Activated CD4-positive, alpha-beta T cell treated with anti-CD3 and anti-CD28 coated beads, Interleukin-2, Interleukin-4, amounts not matched to agents 100 ng/mL and 50 ng/mL, durations not matched to agents 16 hours and 8 hours (primary cell): ENCODE results near the gene PTRH2.
"Not testable (repeated sequence)": the region's sequence is repeated elsewhere in the genome, so short reads cannot be mapped to it uniquely, and the experiment has no call there.

Experiments
- DNase-seq: peaks from one replicate; pipeline ENCODE4 v3.0.0-alpha.2; 2020; ENCODE audit warnings: low spot score

PTRH2 gene

DNA sequence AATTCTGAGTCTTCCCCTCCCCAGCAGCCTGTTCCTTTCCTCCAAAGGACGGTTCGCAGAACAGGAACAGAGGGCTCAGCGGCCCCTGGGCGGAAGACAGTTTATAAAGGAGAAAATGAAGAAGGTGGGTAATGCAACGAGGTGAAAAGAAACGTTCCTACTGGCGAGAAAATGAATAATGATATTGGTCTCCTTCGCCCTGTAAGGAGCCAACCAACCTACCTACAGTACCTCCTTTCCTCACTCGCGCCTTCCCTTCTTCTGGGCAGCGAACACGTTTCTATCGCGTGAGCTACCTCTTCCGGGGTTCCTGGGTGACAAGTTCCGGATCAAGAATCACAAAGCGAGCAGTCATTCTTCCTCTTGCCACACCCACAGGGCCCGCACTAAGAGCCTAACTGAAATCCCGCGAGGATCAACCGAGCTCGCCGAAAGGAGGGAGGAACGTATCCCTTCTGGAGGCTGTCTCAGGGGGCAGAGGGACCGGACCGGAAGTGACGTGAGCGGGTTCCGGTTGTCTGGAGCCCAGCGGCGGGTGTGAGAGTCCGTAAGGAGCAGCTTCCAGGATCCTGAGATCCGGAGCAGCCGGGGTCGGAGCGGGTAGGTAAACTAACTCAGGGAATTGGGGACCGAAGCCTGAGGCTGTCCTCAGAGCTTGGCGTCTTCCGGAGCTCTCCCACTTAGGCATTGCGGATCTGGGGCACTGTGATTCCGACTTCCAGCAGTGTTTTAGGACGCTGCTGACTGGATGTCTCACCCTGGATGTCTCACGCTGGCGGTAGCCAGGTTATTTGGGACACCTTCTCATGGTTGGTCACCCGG, at the start of gene PTRH2, which contains the start of gene VMP1:
Gene PTRH2 (minus strand): TSS at position 282 of the 822 bp plus-strand sequence. CDS start 9,452 bp downstream, outside the sequence.
Gene VMP1 (plus strand): TSS at position 506 of the 822 bp plus-strand sequence. CDS start 23,793 bp downstream, outside the sequence.
- DNase-seq = peak; percentile 98

- no peak for DNase-seq
Observed at GRCh38 chr17:59756236-59756818, 49.1 kb upstream of the PTRH2 start.

GRCh38 chr17:59755069-59755468, 47.8 kb upstream of the PTRH2 start:
- not testable (repeated sequence) for DNase-seq

DNA sequence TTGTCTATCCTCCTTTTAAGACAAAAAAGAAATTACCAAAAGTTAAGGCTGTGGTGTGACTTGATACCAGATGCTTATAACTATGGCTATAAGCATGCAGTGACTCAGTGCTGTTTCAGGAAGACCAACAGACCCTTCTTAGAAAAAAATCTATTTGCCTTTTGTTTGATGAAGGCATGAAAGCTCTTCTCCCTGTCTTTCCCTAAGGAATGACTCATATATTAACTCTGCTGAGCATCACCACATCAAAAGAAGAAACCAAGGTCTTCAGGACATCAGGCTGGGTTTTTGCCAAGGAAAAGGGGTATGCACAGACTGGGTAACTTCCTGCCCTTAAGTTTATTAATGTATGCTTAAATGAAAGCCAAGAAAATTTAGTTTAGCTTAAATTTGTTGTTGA, 47.3 kb upstream of the PTRH2 start:
- DNase-seq = peak; percentile 78

- DNase-seq = peak; percentile 90
Observed at GRCh38 chr17:59753522-59754467, 46.6 kb upstream of the PTRH2 start.

- DNase-seq = no peak
Observed at GRCh38 chr17:59752922-59753321, 45.7 kb upstream of the PTRH2 start.

GRCh38 chr17:59752446-59752845, 45.2 kb upstream of the PTRH2 start:
- DNase-seq = no peak

- DNase-seq = peak; percentile 87
Observed at GRCh38 chr17:59751955-59752413, 44.8 kb upstream of the PTRH2 start.

- DNase-seq = no peak
Observed at GRCh38 chr17:59748591-59748990, 41.4 kb upstream of the PTRH2 start.

- DNase-seq = peak; percentile 58
Observed at GRCh38 chr17:59746849-59747445, 39.7 kb upstream of the PTRH2 start.

DNA sequence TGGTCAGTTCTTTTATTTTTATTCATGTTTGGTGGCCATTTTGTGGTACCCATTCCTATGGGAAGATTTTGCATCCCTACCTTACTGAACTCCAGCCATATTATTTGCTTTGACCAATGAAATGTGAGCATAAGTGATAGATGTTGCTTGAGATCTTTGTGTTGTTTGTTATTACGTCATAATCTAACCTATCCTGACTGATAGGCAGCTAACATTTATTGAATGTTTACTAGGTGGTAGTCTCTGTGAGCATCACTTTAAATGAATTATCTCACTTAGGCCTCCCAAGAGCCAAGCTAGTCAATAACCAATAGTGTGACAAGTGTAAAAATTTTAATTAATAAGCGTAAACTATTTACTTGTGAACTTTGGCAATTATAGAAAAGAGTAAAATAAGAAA, 37.8 kb upstream of the PTRH2 start:
- DNase-seq = no peak

DNA sequence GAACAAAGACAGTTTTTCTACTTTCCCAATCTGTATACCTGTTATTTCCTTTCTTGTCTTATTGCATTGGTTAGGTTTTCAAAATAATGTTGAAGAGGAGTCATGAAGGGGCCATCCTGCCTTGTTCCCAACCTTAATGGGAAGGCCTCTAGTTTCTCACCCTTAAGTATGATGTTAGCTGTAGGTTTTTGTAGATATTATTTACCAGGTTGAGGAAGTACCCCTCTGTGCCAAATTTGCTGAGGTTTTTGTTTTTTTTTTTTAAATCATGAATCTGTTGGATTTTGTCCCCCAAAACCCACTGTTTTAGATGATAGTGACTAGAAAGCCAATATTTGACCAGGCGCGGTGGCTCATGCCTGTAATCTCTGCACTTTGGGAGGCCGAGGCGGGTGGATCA, 36.6 kb upstream of the PTRH2 start:
- DNase-seq = no peak

- DNase-seq = no peak
Observed at GRCh38 chr17:59737324-59737723, 30.1 kb upstream of the PTRH2 start.

GRCh38 chr17:59734226-59734625, 27.0 kb upstream of the PTRH2 start:
- no peak for DNase-seq

DNA sequence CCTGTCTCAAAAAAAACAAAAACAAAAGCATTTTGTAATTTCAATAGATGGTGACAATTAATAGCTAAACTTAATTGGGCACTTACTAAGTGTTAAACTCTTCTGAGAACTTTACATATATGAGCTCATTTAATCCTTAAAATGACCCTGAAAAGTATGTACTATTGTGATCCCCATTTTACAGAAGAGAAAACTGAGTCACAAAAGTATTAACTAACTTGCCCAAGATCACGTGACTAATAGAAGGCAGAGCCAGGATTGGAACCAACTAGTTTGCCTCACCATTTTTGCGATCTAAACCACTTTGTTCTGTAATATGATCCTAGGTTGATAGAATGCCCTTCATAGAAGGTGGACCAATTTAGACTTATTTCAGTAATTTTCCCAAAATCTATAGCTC, 26.5 kb upstream of the PTRH2 start:
- no peak for DNase-seq

DNA sequence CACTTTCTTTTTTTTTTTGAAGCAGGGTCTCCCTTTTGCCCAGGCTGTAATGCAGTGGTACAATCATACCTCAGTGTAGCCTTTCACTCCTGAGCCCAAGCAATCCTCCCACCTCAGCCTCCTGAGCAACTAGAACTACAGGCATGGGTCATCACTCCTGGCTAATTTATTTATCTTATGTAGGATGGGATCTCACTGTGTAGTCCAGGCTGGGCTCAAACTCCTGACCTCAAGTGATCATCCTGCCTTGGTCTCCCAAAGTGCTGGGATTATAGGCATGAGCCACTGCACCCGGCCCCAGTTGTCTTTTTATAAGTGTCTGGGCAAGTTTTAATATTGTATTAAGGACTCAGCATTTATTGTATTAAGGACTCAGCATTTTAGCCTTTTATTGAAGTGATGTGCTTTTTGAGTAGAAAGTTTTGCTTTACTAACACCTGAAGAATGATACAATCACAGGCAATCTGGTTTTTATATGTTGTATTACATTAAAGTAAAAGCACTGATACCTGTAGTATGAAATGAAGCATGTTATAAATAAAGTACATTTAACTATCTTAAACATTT, 23.1 kb upstream of the PTRH2 start:
- DNase-seq = no peak

DNA sequence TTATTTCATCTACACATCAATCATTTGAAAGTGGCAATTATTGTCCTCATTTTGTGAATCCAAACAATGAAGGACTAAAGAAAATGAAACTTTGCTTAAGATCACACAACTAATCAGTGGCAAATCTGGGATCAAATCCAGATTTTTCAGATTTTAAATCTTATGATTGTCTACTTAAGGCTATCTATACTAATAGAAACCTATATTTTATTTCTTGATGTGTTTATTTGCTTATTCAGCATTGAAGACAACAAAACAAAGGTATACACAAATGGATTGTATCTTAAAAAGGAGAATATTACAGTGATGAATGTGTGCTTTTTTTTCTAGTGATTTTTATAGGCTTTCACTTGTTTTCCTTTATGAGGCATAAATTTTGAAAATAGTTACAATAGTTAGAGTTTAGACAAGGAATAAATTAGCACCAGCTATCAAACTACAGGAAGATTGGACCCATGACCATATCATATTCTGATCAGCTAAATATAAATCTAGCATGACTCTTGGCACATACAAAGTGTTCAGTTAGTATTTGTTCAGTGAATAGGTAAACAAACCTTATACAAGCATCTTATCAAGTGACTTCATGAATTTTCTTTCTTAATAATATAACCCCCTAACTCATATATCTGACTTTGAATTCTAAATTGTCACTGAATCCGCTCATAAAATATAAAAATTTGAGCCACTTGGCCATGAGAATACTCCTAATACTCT, 20.7 kb upstream of the PTRH2 start:
- no peak for DNase-seq

- DNase-seq = no peak
Observed at GRCh38 chr17:59725691-59726090, 18.5 kb upstream of the PTRH2 start.

- no peak for DNase-seq
Observed at GRCh38 chr17:59723607-59724006, 16.4 kb upstream of the PTRH2 start.

GRCh38 chr17:59723041-59723440, 15.8 kb upstream of the PTRH2 start:
- DNase-seq = no peak

GRCh38 chr17:59722623-59723022, 15.4 kb upstream of the PTRH2 start:
- no peak for DNase-seq
